GM18873 (cell line): ENCODE data around the gene SF1.

Experiments
- ATAC-seq: cut with Tn5 transposase; IDR thresholded peaks from one replicate; pipeline ENCODE4 v1.9.1; 2021; ENCODE audit warnings: mild to moderate bottlenecking, moderate library complexity, moderate number of reproducible peaks; ENCODE audit not compliant: unreplicated experiment, low FRiP score

SF1 gene

DNA sequence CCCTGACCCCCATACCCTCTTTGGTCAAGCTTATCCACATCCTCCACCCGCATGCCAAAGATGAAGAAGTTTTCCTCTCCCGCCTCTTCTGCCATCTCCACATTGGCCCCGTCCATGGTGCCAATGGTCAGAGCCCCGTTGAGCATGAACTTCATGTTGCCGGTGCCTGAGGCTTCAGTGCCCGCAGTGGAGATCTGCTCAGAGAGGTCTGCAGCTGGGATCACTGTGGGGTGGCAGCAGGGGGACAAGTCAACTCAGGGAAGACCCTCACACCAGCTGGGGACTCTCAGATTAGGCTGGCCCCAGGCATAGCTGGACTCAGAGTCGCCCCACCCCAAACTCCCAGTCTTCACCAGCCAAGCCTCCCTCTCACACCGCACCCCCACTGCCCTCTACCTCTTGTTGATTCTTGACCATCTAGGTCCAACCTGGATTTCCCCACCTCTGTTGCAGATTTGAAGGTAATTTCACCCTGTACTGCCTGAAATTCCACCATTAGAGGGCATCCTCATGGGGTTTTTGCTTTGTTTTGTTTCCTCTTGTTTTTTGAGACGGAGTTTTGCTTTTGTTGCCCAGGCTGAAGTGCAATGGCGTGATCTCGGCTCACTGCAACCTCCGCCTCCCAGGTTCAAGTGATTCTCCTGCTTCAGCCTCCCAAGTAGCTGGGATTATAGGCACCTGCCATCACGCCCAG lies 27.8 kb downstream of the SF1 start:
- no peak for ATAC-seq

GRCh38 chr11:64747961-64748665 lies 30.2 kb downstream of the SF1 start:
- ATAC-seq = no peak

DNA sequence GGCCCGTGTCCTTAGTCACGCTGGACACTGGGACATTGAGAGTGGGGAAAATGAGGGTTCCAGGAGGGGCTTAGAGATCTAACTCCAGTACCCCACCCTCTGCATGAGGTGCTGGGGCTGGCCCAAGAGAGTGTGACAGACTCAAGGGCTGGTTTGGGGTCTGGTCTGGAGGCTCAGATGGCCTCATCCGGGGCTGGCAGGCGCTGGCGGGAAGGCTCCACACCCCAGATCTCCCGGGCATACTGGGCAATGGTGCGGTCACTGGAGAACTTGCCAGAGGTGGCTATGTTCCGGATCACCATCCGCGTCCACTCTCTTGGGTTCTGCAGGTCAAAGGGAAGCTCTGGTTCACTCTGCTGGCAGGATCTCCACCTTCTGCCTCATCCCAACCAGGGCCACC lies 31.9 kb downstream of the SF1 start:
- no peak for ATAC-seq

DNA sequence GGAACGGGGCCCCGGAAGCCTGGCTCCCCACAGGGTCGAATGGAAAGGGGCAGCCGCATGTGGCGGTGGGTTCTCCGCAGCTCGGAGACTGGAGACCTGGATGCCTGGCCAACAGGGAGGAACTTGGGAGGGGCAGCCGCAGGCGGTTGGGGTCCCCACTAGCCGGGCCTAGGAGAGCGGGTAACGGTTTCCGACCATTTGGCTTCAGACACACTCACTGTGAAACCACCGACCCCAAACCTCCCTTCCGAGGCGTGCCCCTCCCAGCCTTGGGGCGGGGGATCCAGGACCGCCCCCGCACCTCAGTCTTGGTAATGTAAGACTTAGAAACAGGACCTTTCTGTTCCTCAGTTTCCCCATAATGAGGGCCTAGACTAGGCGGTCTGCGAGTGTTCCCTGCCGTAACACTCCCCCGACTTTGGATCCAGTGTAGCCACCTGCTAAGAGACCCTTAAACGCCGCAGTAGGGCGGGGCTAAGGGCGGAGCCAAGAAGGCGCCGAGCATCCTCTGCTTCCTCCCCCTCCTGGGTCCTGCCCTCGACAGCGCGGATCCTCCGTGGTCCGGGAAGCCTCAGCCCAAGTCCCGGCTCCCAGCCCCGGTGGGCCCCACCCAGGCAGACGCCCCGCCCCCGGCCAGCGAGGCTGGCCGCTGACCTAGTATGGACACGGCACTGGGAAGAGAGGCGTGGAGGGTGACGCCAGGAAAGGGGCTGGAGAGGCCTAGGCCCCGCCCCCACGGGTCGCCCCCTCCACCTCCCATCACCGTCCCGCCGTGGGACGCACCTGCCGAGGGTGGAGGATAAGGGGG lies 32.6 kb downstream of the SF1 start:
- ATAC-seq = no peak

- ATAC-seq = no peak
Observed at GRCh38 chr11:64745189-64745520, 33.2 kb downstream of the SF1 start.

- ATAC-seq = no peak
Observed at GRCh38 chr11:64744544-64745188, 33.7 kb downstream of the SF1 start.

- no peak for ATAC-seq
Observed at GRCh38 chr11:64743591-64744543, 34.5 kb downstream of the SF1 start, which contains the start of gene RASGRP2. TSS of gene RASGRP2 (minus strand) at chr11:64744142. CDS start at chr11:64742866, 1,276 bp downstream.

GRCh38 chr11:64742889-64743590 lies 35.3 kb downstream of the SF1 start:
- ATAC-seq = no peak

DNA sequence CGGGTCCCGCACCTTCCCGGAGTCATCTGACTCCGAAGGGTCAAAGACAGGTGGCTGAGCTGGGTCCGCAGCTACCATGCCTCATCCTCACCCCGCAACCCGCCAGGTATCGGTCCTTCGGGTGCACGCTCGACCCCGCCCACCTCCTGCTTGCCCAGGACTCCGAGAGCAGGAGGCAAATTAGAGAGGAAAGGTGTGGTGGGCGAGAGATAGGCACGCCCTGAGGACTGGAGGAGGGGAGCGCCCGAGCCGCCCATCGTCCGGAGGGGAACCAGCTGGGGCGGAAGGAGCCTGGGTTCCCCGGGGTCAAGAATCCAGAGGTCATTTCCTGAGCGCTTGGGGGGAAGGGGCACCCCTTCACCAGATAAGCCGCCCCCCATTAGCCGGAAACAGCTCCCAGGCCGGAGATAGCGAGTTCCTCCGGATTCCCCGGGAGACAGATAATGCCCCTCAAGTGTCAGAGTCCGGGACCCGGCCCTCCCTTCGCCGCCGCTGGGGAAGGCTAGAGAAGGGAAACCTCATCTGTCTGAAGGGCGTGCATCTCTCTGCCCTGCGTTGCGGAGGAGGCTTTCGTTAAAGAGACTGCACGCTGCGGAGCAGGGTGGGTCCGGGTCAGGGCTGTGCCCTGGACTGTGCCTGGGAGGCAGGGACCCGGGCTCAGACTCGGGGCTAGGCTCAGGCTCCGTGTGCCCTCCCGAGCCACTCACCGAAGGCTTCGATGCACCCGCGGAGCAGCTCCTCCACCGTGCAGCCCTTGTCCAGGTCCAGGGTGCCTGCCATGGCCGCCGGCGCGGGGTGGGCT lies 36.1 kb downstream of the SF1 start:
- no peak for ATAC-seq

DNA sequence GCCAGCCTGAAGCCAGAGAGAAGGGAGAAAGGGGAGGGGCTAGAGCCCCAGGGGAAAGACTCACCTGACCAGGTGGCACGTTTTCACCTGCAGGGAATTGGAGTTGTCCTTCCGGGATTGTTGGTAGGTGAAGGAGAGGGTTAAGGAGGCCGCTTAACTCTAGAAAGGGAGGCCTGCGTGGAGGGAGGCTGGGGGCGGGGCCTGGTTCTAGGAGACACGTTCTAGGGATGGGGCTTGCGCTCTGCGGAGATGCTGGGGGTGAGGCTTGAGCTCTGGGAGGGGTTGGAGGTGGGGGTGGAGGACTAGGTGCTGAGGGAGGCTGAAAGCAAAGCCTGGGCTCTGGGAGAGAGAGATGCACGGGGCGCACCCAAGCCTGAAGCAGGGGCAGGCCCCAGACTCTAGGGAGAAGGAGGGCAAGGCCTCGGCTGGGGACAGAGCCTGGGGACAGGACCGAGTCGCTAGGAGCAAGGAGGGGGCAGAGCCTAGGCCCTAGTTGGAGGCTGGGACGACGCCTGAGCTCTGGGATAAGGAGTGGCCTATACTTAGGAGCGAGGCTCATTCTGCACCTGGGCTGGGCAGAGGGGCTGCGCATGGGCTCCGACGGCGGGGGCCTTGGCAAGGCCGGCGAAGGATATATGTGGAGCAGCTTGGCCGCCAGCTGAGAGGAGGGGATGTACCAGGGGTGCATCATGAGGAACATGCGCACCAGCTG lies 36.8 kb downstream of the SF1 start:
- ATAC-seq = no peak

DNA sequence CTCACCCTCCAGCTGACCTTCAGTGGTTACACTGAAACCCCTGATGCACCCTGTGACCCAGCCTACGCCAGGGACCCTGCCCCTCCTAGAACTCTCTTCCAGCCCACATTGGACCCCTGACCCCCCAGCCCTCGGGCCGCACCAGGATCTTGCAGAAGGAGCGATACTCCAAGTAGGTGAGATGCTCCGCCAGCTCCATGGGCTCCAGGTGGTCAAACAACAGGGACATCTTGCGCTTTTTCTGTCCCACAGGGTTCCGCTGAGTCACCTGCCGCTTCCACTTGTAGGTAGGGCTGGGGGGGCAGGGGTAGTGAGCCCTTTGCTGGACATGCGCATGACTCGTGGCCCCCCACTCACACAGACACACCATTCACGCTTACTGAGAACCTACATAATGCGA lies 38.5 kb downstream of the SF1 start:
- ATAC-seq = no peak

- no peak for ATAC-seq
Observed at GRCh38 chr11:64736654-64737053, 41.7 kb downstream of the SF1 start.

GRCh38 chr11:64735725-64736259 lies 42.5 kb downstream of the SF1 start:
- ATAC-seq = no peak

DNA sequence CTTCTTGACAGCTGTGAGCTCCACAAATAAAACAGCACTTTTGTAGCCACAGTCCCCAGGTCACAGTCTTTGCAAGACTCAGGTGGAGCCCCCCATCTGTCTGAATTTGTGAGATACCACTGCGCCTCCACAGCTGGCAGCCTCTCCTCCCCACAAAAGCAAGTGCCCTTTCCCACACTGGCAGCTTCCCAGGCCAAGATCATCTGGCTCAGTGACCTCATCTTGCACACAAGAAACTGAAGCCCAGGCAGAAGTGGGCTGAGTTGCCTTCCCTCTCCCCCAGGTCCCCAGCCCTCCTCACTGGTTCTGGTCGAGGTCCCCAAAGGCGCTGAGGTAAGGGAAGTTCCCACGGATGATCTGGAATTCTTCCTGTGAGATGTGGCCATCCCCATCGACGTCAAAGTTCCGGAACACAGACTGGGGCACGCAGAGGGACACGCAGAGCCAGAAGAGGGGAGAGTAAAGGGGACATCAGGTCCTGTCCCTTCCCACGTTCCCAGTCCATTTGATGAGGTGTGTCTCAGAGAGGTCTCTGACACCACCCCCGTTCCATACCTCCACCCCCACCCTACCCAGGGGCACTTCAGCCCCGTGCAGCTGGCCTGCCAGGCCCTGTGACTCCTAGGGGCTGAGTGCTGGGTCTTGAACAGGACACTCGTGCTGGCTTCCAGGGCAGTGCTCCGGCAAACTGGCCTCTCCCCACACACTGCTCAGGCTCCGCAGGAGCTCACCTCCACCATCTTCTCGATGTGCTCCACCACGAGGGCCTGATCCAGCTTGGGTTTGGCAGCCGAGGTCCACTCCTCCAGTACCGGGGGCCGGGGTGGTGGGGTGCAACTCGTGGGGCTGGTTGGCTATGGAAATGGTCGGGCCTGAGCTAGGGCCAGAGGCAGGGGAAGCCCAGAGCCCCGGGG lies 43.3 kb downstream of the SF1 start:
- no peak for ATAC-seq

DNA sequence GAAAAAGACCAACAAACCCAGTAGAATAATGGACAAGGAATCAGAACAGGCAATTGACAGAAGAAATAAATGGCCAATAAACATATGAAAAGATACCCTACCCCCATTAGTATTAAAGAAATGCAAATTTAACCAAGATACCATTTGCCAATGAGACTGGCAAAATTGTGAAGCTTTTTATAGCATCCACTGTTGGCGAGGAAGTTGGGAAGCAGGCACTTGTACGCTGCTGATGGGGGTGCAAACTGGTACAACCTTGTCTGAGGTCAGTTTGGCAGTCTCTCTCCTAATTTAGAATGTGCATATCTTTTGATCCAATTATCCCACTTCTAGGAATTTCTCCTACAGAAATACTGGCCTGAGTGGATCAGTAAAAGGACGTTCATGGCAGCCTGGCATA lies 46.7 kb downstream of the SF1 start:
- ATAC-seq = no peak

GRCh38 chr11:64729851-64730382 lies 48.4 kb downstream of the SF1 start:
- no peak for ATAC-seq
